K562 (cell line): ENCODE data around the gene TACR2. TPM values are rescaled to one million over a fixed set of nuclear protein-coding genes. Genes with fewer than 3 reads are reported as not detected.

ENCODE experiments used
- CBX3 ChIP-seq, 2 experiments: IDR thresholded peaks; 1 replicate in 1 of 2; 2 replicates in 1 of 2; pipeline ENCODE4 v1.6.1; 2012; ENCODE audit warnings: inconsistent platforms in 2 of 2, low read length in 2 of 2, borderline replicate concordance in 1 of 2, control low read depth in 1 of 2
- HES1 ChIP-seq: fragments of 450-650 bp; IDR thresholded peaks from 2 replicates; pipeline ENCODE4 v1.6.1; 2016; ENCODE audit warnings: low read depth, mild to moderate bottlenecking, moderate library complexity
- HMG20B ChIP-seq: fragments of 250-450 bp; sonication (Bioruptor Pico); IDR thresholded peaks from 2 replicates; pipeline ENCODE4 v1.5.0; 2021; ENCODE audit warnings: mild to moderate bottlenecking
- KLF6 ChIP-seq: fragments of 250-450 bp; sonication (Bioruptor Pico); IDR thresholded peaks from 2 replicates; pipeline ENCODE4 v1.4.0; 2020; ENCODE audit warnings: mild to moderate bottlenecking, moderate library complexity, borderline replicate concordance
- POLR2H ChIP-seq: IDR thresholded peaks from 2 replicates; pipeline ENCODE4 v1.6.1; 2016; ENCODE audit warnings: missing genetic modification characterization, low read depth, mild to moderate bottlenecking, control low read depth, missing compliant biosample characterization, moderate library complexity
- RREB1 ChIP-seq: fragments of 250-450 bp; sonication (Bioruptor Pico); IDR thresholded peaks from 2 replicates; pipeline ENCODE4 v1.4.0; 2020
- SIRT6 ChIP-seq: IDR thresholded peaks from one replicate; pipeline ENCODE4 v1.6.1; 2012; ENCODE audit warnings: low read depth, mild to moderate bottlenecking, control low read depth, inconsistent platforms, low read length, moderate library complexity
- TRIM25 ChIP-seq: fragments of 450-650 bp; IDR thresholded peaks from 2 replicates; pipeline ENCODE4 v1.7.0; 2016; ENCODE audit warnings: borderline replicate concordance
- XRCC4 ChIP-seq: IDR thresholded peaks from one replicate; pipeline ENCODE4 v1.6.1; 2011; ENCODE audit not compliant: insufficient read depth, insufficient read length; ENCODE audit errors: extremely low read depth
- ZHX1 ChIP-seq: fragments of 150-350 bp; conservative IDR thresholded peaks from 2 replicates; pipeline ENCODE4 v1.6.1; 2014; ENCODE audit warnings: low read length
- ZNF449 ChIP-seq: fragments of 250-450 bp; sonication (Bioruptor Pico); IDR thresholded peaks from 2 replicates; pipeline ENCODE4 v1.8.0; 2022; ENCODE audit warnings: moderate library complexity, mild to moderate bottlenecking, inconsistent platforms
- polyA plus RNA-seq, 8 experiments: library from polyadenylated mRNA; depleted of rRNA in 4 of 8; stranded (reverse) in 5 of 8; unstranded in 3 of 8; fragments of >200 nt; fragmentation: Nextera tagmentation in 2 of 8; fragmentation: Illumina TruSeq in 1 of 8; extraction: Ambion mirVana in 2 of 8; extraction: Trizol in 1 of 8; gene quantifications; 2 replicates each; pipeline versions ENCODE4 v1.2.1 to v1.2.3, GENCODE V29; 2011 to 2014; ENCODE audit warnings: inconsistent platforms in 1 of 8, missing spikeins in 1 of 8
- total RNA-seq, 7 experiments: library from RNA; depleted of rRNA in 6 of 7; stranded (reverse); fragments of >200 nt in 6 of 7; fragmentation: Illumina TruSeq in 2 of 7; extraction: Trizol in 2 of 7; gene quantifications; 2 replicates each; pipeline versions ENCODE4 v1.2.1 to v1.2.3, GENCODE V29; 2011 to 2021; ENCODE audit warnings: low replicate concordance in 1 of 7

TACR2 gene
- total and polyA plus RNA-seq, 9 of the 15 experiments (the other 6 are each of a cell fraction or from before 2014, with no cell fraction given) = not detected

GRCh38 chr10:69408318-69409175, 8.2 kb downstream of the TACR2 start (continued):
- TF ChIP-seq TRIM25 (no peak), HES1 (0 out of 2 replicates have a peak, but pooled peaks have one; percentile 21), CBX3 (IDR thresholded peaks at IDR 0.05; ENCODE audit: borderline replicate concordance in 1 of 2, low read length in 2 of 2) (peak in 1 of 2 experiments; percentile 94; a peak in 2 of 3 replicates), KLF6 (CRISPR knock-in tag) (peak; percentile 17; the same call in 1 of the 2 replicates), RREB1 (CRISPR knock-in tag) (no peak), ZNF449 (CRISPR knock-in tag) (no peak), XRCC4 (no peak), POLR2H (tag) (no peak), ZHX1 (0 out of 2 replicates have a peak, but pooled peaks have one; percentile 24), SIRT6 (no peak), HMG20B (CRISPR knock-in tag) (no peak)
